HG03342 (cell line): ENCODE measurements around the gene SEC24B.
"Not testable (repeated sequence)": the region's sequence is repeated elsewhere in the genome, so short reads cannot be mapped to it uniquely, and the experiment has no call there.

Source experiments
- ATAC-seq: cut with Tn5 transposase; IDR thresholded peaks from one replicate; pipeline ENCODE4 v1.9.1; 2021; ENCODE audit warnings: mild to moderate bottlenecking, moderate library complexity; ENCODE audit not compliant: unreplicated experiment

The SEC24B gene

DNA sequence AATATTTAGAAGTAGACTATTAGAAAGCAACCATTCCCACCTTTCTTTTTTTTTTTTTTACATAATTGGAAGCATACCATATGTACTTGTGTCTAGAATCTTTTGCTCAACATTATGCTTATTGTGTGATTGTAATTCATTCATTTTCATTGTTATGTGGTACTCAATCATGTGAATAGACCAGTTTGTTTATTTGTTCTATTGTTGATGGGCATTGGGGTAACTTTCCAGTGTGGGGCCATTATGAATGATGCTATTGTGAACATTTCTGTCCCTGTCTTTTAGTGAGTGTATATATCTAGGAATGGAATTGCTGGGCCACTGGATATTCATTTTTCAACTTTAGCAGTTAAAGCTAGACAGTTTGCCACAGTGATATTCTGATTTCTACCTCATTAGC, 63.9 kb downstream of the SEC24B start:
- no peak for ATAC-seq

DNA sequence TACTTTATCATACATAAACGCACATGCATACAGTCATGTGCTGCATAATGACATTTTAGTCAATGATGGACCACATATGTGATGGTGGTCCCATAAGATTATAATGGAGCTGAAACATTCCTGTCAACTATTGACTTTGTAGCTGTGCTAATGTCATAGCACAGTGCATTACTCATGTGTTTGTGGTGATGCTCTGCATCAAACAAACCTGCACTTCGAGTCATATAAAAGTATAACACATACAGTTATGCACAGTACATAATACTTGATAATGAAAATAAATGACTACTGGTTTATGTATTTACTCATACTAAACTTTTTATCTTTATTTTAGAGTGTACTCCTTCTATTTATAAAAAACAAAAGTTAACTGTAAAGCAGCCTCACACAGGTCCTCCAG, 65.9 kb downstream of the SEC24B start:
- ATAC-seq = no peak

DNA sequence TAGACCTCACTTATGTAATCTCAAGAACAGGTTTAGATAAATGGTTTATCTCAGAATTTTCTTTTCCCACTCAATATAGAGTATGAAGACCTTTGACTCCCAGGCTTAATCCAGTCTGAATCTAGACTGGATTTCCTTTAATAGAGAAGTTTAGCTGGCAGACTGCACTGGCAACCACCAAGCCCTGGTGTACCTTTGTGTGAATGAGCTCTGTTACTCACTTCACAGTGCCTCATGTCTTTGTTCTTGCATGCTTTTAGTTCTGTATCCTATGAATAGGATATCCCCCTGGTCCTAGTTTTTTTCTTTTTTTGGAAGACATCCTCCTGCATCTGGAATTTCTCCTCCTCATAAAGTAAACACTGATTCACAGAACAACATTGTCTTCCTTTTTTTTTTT, 73.3 kb downstream of the SEC24B start:
- no peak for ATAC-seq

DNA sequence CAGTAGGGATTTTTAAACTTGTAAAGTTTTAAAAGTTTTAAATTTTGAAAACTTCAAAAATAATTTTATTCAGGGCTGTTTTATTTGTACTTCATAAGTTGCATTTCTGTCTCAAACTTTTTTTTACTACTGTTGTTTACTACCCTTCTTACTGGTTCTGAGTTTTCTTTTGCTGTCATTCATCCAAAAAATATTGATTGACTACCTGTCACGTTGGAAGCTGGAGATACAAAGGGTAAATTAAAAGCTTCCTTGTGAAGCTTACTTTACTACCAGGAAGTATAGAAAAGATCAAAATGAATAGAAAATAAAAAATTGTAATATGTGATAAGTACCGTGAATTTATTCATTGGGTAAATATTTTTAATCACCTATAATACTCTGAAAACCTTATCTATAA, 77.1 kb downstream of the SEC24B start:
- no peak for ATAC-seq

DNA sequence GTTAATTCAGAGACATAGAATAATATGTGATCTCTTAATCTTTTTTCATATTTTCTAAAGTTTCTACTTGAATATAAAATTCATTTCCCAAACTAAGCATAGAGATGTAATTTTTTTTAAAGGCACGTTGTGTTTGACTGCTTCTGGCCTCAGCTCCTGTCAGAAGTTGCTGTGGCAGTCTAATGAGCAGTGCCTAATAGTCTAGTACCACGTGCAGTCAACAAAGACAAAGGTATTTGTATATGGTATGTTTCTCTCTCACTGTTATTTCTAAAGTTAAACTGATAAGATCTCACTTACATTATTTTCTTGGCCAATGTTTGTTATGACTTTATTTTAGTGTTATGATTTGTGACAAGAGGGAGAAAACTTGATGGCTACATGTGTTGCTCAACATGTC, 77.8 kb downstream of the SEC24B start:
- ATAC-seq = no peak

DNA sequence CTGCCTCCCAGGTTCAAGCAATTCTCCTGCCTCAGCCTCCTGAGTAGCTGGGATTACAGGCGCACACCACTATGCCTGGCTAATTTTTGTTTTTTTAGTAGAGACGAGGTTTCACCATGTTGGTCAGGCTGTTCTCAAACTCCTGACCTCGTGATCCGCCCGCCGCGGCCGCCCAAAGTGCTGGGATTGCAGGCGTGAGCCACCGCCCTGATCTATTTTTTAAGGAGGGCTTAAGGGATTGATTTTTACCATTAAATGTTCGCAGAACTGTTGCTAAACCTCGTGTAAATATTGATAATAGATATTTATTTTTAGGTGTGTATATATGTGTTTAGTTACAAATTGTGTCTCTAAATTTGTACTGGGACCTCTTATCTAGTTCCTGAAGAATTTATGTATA, 79.8 kb downstream of the SEC24B start:
- ATAC-seq = not testable (repeated sequence)

DNA sequence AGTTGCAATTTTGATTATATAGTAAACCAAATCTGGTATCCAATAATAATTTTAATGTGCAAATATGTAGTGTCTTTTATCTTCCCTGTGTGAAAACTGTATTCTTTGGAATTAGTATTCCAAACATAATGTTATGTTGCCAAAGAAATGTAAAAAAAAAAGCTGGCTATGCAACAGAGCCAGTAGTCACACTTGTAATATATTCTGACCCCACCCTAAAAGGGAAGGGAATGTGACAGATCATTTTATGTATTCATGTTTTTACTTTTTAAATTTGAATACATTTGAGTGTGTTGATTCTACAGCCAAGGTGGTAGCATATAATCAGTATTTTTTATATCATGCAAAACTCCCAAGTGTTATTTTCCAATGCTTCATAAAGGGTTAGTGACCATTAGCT, 98.6 kb downstream of the SEC24B start:
- ATAC-seq = no peak

DNA sequence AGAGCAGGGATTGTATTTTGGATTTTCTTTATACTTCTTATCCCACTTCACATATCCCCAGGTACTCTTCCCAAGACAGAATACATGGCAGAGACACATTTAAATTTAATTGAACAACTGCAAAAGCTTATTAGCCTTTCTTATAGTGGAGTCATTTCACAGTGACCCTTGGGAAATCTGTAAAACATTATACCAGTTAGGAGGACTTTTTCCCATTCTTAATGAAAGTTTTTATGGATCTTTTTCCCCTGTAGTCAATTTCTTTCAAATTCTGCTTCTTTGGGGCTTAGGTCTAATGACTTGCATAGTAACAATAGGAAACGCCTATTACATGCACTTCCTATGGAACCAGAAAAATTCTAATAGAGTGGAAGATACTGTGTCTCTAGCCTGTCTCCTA, 111.8 kb downstream of the SEC24B start:
- no peak for ATAC-seq

DNA sequence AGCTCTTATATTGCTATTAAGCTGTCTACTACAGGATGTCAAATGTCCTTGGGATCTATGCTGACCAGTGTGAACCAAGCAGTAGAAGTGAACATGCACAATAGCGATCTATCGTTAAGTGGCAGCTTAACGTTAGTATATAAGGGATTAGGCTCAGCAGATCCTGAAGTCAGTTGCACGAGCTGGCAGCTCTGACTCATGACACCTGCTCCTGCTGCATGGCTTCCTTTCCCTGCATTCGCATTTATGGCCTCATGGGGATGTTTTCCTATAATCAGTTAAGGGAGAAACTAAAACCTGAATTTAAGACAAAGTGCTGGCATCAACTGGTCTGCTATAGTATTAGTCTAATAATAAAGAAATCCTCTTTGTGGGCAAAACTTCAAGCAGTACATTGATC, 113.8 kb downstream of the SEC24B start:
- ATAC-seq = no peak

DNA sequence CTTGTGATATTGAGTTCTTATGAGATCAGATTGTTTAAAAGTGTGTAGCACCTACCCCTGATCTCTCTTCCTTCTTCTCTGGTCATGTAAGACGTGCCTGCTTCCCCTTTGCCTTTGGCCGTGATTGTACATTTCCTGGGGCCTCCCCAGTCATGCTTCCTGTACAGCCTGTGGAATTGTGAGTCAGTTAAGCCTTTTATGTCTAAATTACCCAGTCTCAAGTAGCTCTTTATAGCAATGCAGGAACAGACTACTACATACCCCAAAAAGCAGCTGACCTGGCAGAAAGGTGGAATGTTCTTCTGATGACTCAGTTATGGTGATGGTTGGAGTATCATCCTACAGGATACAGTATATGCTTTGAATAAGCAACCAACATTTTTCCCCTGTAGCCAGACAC, 115.0 kb downstream of the SEC24B start:
- no peak for ATAC-seq

DNA sequence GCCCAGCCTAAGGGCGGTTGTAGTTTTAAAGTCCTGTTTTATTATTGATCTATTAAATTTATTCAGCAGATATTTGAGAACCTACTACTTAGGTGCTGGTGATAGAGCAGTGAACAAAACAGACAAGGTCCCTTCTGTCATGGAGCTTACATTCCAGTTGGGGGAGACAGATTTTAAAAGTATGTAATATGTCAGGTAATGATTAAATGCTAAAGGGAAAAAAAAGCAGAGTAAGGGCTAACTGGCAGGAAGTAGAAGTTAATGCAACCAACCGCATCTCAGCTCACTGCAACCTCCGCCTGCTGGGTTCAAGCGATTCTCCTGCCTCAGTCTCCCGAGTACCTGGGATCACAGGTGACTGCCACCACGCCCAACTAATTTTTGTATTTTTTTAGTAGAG, 118.6 kb downstream of the SEC24B start:
- ATAC-seq = no peak

DNA sequence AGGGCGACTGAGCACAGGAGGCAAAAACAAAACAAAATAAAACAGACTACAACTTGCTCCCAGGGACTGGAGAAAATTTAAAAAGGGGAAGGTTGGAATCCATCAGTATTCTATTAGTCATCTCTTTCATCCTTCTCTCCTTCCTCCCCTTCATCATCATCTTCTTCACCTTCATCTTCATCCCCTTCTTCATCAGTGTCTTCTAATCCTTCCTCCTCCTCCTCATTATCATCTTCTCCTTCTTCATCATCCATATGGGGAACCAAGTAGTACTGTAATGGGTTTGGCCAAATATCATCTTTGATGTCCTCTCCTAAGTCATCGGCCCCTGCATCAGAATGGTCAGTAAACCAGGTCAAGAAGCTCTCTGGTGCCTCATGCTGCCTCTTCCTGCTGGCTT, 119.5 kb downstream of the SEC24B start:
- ATAC-seq = no peak

DNA sequence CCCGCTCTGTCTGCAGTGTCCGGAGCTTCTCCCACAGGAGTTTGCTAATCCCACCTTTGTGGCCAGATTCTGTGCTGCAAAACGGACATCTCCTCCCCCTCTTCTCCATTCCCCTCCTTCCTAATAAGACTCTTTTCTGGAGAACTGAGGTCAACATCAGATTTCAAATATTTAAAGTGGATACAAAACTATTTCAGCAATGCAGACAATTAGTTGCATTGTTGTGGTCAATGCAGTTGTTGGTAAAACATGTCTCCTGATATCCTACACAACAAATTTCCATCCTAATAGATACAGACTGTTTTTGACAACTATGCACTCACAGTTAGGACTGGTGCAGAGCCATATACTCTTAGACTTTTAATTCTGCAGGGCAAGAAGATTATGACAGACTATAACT, 121.4 kb downstream of the SEC24B start:
- ATAC-seq = no peak

DNA sequence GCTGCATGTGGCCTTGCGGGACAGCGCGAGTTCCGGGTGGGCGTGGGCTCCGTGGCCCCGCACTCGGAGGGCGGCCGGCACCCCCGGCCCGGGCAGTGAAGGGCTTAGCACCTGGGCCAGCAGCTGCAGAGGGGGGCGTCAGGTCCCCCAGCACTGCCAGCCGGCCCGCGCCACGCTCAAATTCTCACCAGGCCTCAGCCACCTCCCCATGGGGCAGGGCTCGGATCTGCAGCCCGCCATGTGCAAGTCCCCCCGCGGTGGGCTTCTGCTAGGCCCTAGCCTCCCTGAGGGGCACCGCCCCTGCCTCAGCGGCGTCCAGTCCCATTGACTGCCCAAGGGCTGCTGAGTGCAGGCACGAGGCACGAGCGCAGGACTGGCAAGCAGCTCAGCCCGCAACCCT, 123.8 kb downstream of the SEC24B start:
- ATAC-seq = no peak

DNA sequence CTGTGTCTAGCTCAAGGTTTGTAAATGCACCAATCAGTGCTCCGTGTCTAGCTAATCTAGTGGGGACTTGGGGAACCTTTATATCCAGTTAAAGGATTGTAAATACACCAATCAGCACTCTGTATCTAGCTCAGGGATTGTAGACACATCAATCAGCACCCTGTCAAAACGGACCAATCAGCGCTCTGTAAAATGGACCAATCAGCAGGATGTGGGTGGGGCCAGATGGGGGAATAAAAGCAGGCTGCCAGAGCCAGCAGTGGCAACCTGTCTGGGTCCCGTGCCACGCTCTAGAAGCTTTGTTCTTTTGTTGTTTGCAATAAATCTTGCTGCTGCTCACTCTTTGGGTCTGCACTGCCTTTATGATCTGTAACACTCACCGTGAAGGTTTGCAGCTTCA, 124.5 kb downstream of the SEC24B start:
- ATAC-seq = not testable (repeated sequence)

DNA sequence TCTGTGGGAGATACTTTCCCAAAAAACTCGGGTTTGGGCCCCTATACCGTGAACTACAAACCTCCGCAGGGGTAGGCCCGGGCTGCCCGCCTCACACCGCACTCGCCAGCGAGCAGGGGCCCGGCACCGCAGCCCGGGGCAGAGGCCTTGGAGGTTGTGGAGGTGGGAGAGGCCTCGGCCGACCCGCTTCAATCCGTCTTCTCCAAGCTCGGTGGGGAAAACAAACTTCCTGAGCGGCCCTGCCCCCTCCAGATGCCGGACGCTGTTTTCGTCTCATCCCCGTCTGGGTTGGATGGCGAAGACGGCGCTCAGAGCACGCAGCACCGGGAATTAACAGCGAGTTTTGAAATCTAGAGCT, 126.0 kb downstream of the SEC24B start:
- peak; percentile 25 for ATAC-seq

DNA sequence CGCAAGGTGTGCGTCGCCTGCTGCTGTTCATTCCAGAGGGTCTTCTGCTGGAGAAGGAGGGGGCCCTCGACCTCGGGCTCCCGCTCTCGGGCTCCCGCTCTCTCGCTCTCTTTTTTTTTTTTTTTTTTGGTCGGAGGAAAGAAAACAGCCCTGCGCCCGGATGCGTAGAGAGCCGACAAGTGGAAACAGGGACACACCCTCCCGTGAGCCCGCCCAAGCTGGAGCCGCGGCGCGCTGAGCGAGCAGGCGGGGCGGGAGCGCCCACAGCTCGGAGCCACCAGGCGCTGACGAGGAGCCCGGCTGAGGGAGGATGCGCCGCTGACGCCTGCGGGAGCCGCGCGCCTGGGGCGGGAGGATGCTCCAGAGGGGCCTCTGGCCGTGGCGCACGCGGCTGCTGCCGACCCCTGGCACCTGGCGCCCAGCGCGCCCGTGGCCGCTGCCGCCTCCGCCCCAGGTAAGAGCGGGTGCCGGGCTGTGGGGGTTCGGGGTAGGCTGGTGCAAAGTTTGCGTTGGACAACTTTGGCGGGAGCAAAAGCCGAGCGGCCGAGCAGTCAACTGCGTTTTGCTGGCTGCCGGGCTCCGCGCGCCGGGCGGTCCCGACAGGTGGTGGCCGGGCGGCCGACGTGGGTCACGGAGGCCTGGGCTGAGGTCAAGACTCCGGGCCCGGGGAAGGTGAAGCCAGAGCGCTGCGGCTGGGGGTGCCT, 126.5 kb downstream of the SEC24B start, which contains the start of gene MCUB:
Gene MCUB (plus strand): TSS at position 264 of the 704 bp plus-strand sequence. CDS start 92 bp downstream, at position 356.
- ATAC-seq = peak; percentile 92

DNA sequence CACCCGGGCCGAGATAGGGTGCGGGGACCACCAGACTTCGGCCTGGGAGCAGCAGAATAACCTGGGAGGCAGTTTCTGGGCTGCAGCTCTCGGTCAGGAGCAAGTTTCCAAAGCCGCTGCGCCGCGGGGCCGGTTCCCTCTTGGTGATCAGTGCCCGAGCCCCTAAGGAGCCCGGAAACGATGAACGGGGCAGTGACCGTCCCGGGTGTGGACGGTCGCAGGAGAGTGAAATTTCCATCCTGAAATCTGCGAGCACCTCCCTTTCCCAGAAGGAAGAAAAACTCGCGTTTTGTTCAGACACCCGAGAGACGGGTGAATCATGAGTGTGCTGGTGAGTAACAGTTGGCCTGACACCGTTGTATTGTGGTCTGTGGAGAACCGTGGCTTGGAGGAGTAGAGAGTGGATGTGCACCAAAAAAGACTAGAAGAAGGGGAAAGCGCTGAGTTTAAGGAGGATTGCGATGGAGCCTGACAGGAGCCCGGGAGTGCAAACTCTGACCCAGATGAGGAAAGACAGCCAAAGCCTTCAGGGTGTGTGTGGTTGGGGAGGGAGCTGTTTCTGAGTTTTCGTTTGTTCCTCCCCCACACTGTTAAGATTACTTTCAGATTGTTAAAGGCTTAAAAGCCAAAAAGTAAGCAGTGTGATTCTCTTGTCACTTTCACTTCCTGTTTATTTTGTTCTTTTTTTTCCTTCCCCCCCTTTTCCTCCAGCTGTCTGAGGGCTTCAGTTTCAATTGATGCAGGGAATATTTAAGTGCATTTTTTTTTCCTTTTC, 127.3 kb downstream of the SEC24B start:
- peak; percentile 64 for ATAC-seq

DNA sequence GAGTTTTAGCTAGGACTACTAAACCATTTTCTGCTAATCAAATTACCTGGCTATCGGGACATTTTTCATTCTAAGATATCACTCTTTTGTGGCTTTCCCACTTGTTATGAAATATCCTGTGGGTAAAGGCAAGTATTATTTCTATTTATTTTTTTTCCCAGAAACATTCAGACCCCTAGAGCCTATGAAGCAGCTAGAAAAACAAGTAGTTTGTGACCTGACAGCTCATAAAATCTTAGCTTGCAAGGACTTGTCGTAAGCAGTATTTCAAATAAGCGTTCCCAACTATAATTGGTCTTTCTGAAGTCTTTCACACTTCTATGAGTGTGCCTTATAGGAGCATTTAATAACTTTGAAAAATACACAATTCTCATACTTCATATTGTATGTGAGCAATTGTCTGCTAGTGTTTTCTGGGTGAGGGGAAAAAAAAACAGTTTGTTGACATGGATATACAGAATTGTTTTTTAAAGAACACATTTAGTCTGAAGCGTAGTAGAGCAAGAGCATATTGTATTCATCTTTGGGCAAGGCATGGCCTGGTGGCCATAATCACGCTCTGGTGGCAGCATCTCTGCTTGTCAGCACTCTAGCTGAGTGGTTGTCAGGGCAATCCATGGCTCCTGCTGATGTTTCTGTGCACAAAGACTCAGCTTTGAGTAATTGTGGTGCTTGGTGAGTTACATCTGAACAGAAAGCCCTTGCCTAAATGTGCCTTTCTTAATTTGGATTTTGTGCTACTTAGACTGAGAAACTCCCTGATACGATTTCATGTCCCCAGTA, 129.0 kb downstream of the SEC24B start:
- ATAC-seq = no peak

DNA sequence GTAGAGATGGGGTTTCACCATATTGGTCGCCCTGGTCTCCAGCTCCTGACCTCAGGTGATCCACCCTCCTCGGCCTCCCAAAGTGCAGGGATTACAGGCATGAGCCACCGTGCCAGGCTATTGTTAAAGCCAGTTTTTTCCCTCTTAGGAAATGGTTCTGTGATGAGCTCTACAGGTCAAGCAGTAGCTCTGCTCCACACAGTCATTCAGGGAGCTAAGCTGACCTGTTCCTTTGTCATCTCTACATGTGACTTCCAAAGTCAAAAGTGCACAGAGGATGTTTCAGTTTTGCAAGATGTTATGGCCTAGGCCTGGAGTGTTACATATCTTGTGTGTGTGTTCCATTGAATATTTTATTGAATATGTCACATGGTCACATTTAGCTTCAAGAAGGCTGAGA, 137.9 kb downstream of the SEC24B start:
- ATAC-seq = no peak

DNA sequence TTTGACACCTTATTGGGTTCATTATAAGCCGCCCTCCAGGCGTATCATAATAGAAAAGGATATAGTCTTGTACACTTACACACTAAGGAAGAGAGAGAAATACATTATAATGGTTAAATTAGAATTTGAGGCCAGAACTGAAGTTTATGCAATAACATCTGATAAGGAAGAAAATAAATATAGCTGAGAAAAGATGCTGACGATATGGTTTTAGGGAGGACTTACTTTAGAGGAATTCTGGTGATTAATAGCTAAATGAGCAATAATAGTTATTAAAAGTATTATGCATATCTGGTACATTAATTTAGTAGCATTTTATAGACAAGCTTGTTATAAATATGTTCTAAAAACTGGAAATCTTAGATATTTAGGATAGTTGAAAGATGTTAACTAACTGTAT, 138.5 kb downstream of the SEC24B start:
- no peak for ATAC-seq

DNA sequence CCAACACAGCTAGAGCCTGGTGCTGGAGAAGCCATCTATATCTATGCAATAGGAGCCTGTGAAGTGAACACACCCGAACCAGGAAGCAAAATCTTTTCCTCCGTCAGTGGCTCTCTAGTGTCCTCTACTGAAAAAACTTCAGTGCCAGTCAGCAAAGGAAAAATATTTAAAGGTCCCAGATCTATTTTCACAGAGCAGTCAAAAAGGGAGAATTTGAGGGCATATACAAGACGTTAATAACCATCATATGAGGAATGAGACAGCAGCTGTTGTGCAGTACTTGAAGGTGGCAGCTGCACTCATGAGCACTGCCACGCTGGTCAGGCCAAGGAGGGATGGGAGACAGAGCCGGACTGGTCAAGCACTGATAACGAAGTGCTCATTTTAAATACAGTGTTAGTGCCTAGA, 140.8 kb downstream of the SEC24B start:
- no peak for ATAC-seq
